WI38 (cell line): ENCODE measurements around the gene ARSH.
"Not testable (repeated sequence)": the region's sequence is repeated elsewhere in the genome, so short reads cannot be mapped to it uniquely, and the experiment has no call there.

Experiments
- H3K4me3 ChIP-seq: 2 replicates; pipeline ENCODE4 v1.5.1; 2011; ENCODE audit warnings: low read depth, mild to moderate bottlenecking, control low read depth, low read length
- TF ChIP-seq, protein P1 (sequence below): IDR thresholded peaks from 2 replicates; pipeline ENCODE4 v1.5.1; 2012; ENCODE audit warnings: low read depth, mild to moderate bottlenecking, control low read depth, low read length

The ARSH gene

DNA sequence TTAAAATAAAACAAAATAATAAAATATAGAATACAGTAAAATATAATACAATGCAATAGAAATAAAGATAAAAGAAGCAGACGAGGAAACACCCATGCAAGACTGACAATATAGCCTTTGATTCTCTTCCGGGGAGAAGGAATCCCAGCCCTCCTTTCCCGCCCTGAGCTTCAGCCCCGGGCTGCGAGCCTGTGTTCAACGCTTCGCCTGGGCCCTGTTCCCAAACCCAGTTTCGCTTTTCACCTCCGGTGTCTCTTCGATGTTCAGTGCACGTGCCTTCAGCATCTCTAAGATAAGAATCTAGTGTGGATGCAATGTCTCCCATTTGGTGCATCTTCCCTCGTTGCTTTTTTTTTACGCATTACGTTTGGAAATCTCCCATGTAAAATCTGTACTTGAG, 38.8 kb upstream of the ARSH start:
- TF ChIP-seq, protein P1, sequence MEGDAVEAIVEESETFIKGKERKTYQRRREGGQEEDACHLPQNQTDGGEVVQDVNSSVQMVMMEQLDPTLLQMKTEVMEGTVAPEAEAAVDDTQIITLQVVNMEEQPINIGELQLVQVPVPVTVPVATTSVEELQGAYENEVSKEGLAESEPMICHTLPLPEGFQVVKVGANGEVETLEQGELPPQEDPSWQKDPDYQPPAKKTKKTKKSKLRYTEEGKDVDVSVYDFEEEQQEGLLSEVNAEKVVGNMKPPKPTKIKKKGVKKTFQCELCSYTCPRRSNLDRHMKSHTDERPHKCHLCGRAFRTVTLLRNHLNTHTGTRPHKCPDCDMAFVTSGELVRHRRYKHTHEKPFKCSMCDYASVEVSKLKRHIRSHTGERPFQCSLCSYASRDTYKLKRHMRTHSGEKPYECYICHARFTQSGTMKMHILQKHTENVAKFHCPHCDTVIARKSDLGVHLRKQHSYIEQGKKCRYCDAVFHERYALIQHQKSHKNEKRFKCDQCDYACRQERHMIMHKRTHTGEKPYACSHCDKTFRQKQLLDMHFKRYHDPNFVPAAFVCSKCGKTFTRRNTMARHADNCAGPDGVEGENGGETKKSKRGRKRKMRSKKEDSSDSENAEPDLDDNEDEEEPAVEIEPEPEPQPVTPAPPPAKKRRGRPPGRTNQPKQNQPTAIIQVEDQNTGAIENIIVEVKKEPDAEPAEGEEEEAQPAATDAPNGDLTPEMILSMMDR: no peak
- no peak overlapping the region for H3K4me3 ChIP-seq

- no peak overlapping the region for H3K4me3 ChIP-seq
- TF ChIP-seq, protein P1: no peak
Measured at GRCh38 chrX:2967998-2968909, 38.1 kb upstream of the ARSH start.

DNA sequence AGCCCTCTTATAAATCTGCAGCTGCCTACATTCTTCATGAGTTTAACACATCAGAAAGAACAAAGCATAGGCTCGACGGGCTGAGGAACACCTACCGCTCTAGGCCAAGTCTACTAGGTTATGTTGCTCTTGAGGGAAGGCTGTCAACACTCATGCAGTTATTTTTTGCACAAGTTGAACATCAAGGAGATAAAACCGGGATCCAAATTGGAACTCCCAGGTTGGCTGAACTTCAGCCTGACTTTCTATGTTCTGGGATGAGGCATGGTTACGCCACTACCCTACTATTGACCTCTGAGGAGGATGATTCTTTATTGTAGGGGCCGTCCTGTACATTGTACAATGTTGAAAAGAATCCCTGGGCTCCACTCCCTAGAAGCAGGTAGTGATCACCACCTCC, 37.3 kb upstream of the ARSH start:
- TF ChIP-seq, protein P1: no peak
- H3K4me3 ChIP-seq: no peak overlapping the region

DNA sequence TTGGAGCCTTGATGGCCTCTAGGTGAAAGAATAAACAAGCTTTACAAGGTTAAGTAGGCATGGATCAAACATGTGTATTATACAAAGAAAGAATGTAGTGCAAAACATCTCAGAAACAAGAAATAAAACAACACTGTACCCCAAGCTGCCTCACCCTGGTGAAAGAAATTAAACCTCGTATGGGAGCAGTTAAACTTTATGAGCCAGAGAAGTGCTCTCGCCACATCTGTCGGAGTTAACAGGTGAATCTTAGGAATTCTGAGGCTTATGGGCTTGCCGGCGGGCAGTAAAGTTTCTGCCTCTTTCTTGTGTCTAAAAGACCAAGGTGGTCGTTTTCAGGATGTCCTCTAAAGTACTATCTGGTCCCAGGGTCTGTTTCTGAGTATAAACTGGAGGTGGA, 34.0 kb upstream of the ARSH start:
- TF ChIP-seq, protein P1: no peak
- no peak overlapping the region for H3K4me3 ChIP-seq

DNA sequence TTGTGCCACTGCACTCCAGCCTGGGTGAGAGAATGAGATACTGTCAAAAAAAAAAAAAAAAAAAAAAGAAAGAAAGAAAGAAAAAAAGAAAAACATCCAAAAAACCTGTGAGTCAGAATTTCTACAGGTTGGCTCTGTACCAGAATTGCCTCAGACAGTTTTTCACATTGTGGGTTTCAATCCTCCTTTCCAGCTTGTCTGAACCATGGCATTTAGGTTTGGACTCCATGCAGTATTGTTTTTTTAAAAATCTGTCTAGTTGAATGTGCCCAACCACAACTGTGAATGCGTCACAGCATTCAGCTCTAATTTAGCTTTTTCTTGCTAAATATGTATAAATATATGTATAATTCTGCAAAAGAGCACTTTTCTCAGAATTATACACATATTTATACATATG, 31.4 kb upstream of the ARSH start:
- H3K4me3 ChIP-seq: no peak overlapping the region
- TF ChIP-seq, protein P1: no peak

DNA sequence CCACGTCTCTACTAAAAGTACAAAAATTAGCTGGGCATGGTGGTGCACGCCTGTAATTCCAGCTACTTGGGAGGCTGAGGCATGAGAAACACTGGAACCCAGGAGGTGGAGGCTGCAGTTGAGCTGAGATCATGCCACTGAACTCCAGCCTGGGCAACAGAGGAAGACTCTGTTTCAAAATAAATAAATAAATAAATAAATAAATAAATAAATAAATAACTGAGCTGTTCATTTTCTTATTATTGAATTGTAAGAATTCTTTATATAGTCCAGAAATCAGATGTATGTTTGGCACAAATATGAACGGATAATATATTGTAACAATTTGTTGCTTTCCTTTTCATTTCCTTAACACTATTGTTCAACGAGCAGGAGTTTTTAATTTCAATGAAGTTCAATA, 27.7 kb upstream of the ARSH start:
- not testable (repeated sequence) for H3K4me3 ChIP-seq

DNA sequence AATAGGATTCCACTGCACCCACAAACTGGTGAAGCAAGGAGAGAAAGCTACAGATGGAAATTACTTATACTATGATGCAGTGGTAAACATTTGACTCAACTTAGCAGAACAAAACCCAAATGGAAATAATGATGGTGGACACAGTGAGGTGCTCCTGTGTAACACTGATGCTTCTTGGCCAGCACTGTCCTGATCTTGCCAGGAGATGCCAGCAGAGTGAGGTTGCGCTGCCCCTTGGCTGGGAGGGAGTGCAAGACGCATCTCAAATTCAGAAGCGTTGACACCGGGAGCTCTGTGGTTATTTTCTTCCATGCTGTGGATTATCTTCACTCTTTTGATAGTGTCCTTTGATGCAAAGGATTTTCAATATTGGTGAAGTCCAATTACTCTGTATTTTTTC, 22.0 kb upstream of the ARSH start:
- TF ChIP-seq, protein P1: no peak
- H3K4me3 ChIP-seq: no peak overlapping the region

DNA sequence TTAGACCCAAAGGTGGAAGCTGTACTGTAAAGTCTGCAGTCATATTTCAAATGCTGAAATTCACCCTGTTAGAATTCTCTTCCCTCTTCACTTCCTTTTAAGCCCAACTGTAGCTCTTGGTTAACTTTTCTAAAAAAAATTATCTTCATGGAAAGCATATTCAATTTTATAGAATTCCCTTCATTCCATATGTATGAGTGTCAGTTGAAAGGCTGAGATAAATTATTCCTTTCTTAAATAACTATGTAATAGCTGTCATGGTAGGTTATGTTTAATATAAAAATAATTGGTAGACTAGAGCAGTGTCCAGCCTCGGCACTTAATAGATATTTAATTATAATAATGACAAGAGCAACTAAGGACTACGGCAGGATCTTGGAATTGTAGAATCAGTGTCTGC, 16.8 kb upstream of the ARSH start:
- no peak overlapping the region for H3K4me3 ChIP-seq
- TF ChIP-seq, protein P1: no peak
